ENCODE data around the gene KRTAP6-1.

The KRTAP6-1 gene

DNA sequence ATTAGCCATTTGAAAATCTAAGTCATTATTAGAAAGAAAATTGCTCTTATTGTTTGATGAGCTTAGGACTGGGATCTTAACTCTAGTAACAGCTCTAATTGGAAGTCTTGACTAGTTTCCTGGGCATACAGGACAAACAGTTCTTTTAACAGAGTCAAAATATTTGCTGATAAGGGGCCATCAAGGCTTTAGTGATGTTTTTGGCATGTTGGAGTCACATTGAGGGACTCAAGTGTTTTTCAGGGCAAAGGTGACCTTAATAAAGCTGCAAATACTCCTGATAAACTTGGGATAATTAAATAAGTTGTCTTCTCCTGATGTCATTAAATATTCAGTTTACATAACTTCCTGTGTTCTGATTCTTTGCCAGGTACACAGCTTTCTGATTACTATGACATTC lies 46.1 kb downstream of the KRTAP6-1 start:
- H3K4me1 ChIP-seq (ENCODE audit: insufficient read depth, low read length), result no peaks in the 10 kb centered on the region
- H3K9ac ChIP-seq (ENCODE audit: low read depth, low read length), result no peak overlapping the region
- H3K9me3 ChIP-seq (ENCODE audit: insufficient read depth, low read depth, low read length), result no peaks in the 10 kb centered on the region
- H3K4me3 ChIP-seq (ENCODE audit: low read length), result no peak overlapping the region
- no peaks in the 10 kb centered on the region for H3K27me3 ChIP-seq (ENCODE audit: insufficient read depth, low read length)
- no peak overlapping the region for H3K27ac ChIP-seq (ENCODE audit: low read length)
- H3K36me3 ChIP-seq (ENCODE audit: insufficient read depth, low read depth, low read length), result no peaks in the 10 kb centered on the region

DNA sequence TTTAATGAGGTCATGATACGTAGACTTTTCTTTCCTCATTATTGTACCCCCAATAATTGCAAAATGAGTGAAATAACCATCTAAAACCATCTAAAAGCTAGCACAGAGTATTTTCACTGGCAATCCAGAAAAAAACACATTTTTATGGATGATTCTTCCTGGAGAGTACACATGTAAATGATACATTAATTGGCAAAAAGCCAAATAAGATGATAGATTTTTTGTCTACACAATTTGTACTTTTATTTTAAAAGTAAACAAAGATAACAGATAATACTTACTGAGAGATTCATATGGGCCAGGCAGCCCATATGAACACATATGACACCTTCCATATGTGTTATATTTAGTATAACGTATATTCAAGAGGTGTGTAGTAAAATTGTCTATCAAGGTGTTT lies 50.1 kb downstream of the KRTAP6-1 start:
- Histone ChIP-seq H3K27me3 (ENCODE audit: insufficient read depth, low read length) (no peaks in the 10 kb centered on the region), H3K36me3 (ENCODE audit: insufficient read depth, low read depth, low read length) (no peaks in the 10 kb centered on the region), H3K4me3 (ENCODE audit: low read length) (no peak overlapping the region), H3K9ac (ENCODE audit: low read depth, low read length) (no peak overlapping the region), H3K4me1 (ENCODE audit: insufficient read depth, low read length) (no peaks in the 10 kb centered on the region), H3K27ac (ENCODE audit: low read length) (no peak overlapping the region), H3K9me3 (ENCODE audit: insufficient read depth, low read depth, low read length) (no peaks in the 10 kb centered on the region)
